Measurements from ENCODE around the gene RASD1.

RASD1 gene

GRCh38 chr17:17447264-17447663, 48.9 kb downstream of the RASD1 start:
- no peak overlapping the region for H3K4me3 ChIP-seq (ENCODE audit: low read depth, low read length)
- DNase-seq (ENCODE audit: low read depth) = no peak
- TF ChIP-seq CTCF (conservative IDR thresholded peaks at IDR 0.05; ENCODE audit: low read depth, low read length) = no peak

- no peak for TF ChIP-seq CTCF (conservative IDR thresholded peaks at IDR 0.05; ENCODE audit: low read depth, low read length)
- H3K4me3 ChIP-seq (ENCODE audit: low read depth, low read length) = no peak overlapping the region
- DNase-seq (ENCODE audit: low read depth) = no peak
These were observed 49.5 kb downstream of the RASD1 start for GRCh38 chr17:17446666-17447155.

- peak; percentile 3 for TF ChIP-seq CTCF (conservative IDR thresholded peaks at IDR 0.05; ENCODE audit: low read depth, low read length)
- no peak overlapping the region for H3K4me3 ChIP-seq (ENCODE audit: low read depth, low read length)
- DNase-seq (ENCODE audit: low read depth) = peak; percentile 84
These were observed 50.1 kb downstream of the RASD1 start for GRCh38 chr17:17445925-17446665.

GRCh38 chr17:17445296-17445924, 50.8 kb downstream of the RASD1 start:
- no peak for DNase-seq (ENCODE audit: low read depth)
- no peak for TF ChIP-seq CTCF (conservative IDR thresholded peaks at IDR 0.05; ENCODE audit: low read depth, low read length)
- no peak overlapping the region for H3K4me3 ChIP-seq (ENCODE audit: low read depth, low read length)
